GM11168 (cell line): Measurements from ENCODE around the gene PGAP2.
"Not testable (repeated sequence)": the region's sequence is repeated elsewhere in the genome, so short reads cannot be mapped to it uniquely, and the experiment has no call there.

Experiments used
- in situ Hi-C: fragments of 300-500 bp; cut with MboI; formaldehyde crosslinking; loops from one replicate; pipeline ENCODE4 v1.12.0; 2022; ENCODE audit warnings: low sequenced_read_pairs; ENCODE audit not compliant: unreplicated experiment

Gene PGAP2

GRCh38 chr11:3807909-3808860 lies at the start of gene PGAP2:
PGAP2 (plus strand) TSS chr11:3808560; CDS start chr11:3811260, 2,700 bp downstream.
- in situ Hi-C loops, result no loop called here

- in situ Hi-C loops, result no loop called here
Observed at GRCh38 chr11:3764266-3764665, 44.1 kb upstream of the PGAP2 start.

DNA sequence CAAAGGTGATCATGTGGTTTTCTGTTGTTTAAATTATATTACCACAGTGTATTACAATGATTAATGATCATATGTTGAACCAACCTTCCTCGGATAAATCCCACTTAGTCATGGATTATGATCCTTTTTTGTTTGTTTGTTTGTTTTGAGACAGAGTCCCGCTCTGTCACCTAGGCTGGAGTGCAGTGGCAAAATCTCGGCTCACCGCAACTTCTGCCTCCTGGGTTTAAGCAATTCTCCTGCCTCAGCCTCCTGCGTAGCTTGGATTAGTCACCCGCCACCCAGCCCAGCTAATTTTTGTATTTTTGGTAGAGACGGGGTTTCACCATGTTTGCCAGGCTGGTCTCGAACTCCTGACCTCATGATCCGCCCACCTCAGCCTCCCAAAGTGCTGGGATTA lies 41.5 kb upstream of the PGAP2 start:
- in situ Hi-C loops, result not testable (repeated sequence)

DNA sequence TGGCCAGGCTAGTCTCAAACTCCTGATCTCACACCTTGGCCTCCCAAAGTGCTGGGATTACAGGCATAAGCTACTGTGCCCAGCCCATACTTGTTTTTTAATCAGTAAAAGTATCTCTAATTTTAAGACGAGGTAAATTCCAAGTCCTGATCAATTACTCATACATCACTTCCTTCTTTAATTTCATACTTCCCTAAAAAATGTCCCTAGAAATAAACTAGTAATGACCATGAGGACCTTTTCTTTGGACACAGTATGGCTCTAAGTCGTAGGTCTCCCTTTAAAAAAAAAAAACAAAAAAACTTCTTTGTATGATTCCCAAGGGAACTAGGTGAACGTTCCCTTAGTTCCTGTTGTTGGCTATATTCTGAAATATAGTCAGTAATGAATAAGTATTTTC lies 40.8 kb upstream of the PGAP2 start:
- in situ Hi-C loops, result no loop called here

DNA sequence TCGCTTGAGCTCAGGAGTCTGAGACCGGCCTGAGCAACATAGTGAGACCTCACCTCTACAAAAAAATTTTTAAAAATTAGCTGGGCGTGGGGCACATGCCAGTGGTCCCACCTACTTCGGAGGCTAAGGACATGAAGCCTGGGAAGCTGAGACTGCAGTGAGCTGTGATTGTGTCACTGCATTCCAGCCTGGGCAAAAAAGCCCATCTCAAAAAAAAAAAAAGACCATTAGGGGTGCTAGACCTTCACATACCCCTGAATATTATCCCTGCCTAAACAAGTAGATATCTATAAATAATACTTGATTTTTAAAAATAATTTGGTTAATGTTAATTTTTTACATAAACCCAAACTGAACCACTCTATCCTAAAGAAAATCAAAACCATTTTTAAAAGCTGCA lies 35.2 kb upstream of the PGAP2 start:
- in situ Hi-C loops, result no loop called here

GRCh38 chr11:3775736-3776406 lies 32.5 kb upstream of the PGAP2 start:
- in situ Hi-C loops, result no loop called here

GRCh38 chr11:3781423-3781822 lies 26.9 kb upstream of the PGAP2 start:
- in situ Hi-C loops, result no loop called here

GRCh38 chr11:3782963-3783362 lies 25.4 kb upstream of the PGAP2 start:
- in situ Hi-C loops, result no loop called here

DNA sequence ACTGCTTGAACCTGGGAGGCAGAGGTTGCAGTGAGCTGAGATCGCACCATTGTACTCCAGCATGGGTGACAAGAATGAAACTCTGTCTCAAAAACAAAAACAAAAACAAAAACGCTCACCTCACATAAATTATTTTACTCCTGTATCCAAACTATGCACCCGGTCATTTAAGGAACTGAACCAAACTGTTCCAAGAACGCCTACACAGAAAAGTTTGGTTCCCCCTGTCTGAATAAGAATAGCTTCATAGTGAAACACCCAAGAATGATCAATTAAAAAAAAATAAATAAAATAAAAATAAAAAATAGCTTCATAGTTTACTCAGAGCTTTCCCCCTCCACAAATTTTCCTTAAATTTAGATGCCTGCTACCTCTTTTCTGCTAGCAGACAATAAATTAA lies 24.7 kb upstream of the PGAP2 start:
- in situ Hi-C loops, result no loop called here

- in situ Hi-C loops, result no loop called here
Observed at GRCh38 chr11:3786781-3787428, 21.5 kb upstream of the PGAP2 start.

GRCh38 chr11:3794387-3794786 lies 14.0 kb upstream of the PGAP2 start:
- in situ Hi-C loops, result not testable (repeated sequence)

DNA sequence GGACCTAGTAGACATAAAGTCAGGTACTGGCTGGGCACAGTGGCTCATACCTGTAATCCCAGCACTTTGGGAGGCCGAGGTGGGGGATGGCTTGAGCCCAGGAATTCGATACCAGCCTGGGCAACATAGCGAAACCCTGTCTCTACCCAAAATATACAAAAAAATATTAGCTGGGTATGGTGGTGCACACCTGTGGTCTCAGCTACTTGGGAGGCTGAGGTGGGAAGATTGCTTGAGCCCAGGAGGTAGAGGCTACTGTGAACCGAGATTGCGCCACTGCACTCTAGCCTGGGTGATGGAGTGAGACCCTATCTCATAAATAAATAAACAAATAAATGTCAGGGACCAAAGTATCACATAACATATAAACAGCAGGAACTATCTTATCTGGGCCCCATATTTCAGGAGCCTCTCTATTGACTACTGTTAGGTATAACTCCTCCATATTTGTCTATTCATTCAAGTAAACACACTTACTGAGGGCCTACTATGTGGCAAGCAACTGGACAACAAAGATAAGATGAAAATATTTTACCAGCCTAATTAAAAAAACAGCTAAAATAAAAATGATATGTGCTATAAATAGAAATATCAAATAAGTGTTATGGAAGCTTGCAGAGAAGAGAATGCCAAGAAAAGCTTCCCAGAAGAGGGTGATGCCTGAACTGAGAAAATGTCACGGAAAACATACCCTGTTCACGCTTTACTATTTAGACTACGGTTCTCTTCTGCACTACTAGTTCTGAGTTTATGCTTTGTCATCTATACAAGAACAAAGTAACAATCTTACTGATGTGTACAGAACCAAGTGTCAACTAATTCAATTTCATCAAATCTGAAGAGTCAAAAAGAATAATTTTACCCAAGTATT lies 13.0 kb upstream of the PGAP2 start:
- in situ Hi-C loops, result no loop called here

DNA sequence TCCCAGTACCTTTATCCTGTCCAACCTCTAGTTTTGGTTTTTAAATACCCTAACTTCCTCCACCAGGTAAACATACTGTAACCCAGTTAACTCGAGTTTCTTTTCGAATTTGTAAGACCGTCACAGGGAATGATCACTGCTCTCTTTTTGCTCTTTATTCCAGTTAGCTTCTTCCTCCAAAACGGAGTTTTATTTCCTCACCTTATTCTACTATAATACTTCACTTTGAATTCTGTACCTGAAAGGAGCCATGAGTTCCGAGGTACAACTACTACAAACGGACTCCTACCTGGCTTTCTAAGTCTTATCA lies 12.4 kb upstream of the PGAP2 start:
- in situ Hi-C loops, result no loop called here

DNA sequence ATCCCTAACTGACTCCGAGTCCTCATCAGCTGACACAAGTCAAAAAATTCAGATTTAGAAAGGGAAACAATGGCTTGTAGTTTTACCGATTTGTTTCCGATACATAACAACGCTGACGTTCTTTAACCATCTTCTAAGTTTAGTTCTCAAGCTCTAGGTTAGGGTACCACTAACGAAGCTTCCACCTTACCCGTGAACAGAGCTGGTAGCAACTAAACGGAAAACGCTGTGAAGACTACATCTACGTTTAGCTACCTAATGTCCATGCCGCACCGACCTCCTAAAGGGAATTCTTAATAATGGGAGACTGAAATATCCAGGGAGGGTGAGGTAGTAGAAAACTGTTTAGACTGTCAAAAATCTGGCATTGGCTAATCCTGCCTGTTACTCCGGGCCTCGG lies 12.0 kb upstream of the PGAP2 start:
- in situ Hi-C loops, result no loop called here

DNA sequence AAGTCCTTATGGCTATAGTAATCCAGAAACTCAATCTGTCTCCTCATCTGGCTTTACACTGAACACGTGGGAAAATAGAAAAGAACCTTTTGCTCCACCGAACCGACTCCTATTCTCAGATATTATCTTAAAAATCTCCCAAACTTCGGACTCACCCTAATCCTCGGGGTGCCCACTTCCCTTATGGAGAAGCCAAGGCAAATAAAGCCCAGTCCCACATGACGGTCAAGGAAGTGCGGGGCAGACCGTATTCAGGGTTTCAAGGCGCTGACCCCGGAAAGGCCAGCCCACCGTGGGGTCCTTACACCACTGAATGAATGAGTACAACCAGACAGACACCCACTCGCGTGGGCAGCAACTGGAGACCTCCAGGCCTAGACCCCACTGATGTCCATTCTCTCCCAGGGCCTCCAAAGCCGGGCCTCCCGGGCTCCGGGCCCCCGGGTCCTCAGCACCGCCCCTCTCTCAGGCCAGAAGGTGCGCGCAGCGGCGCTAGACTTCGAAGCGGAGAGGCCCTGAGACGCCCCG lies 11.5 kb upstream of the PGAP2 start:
- in situ Hi-C loops, result no loop called here

DNA sequence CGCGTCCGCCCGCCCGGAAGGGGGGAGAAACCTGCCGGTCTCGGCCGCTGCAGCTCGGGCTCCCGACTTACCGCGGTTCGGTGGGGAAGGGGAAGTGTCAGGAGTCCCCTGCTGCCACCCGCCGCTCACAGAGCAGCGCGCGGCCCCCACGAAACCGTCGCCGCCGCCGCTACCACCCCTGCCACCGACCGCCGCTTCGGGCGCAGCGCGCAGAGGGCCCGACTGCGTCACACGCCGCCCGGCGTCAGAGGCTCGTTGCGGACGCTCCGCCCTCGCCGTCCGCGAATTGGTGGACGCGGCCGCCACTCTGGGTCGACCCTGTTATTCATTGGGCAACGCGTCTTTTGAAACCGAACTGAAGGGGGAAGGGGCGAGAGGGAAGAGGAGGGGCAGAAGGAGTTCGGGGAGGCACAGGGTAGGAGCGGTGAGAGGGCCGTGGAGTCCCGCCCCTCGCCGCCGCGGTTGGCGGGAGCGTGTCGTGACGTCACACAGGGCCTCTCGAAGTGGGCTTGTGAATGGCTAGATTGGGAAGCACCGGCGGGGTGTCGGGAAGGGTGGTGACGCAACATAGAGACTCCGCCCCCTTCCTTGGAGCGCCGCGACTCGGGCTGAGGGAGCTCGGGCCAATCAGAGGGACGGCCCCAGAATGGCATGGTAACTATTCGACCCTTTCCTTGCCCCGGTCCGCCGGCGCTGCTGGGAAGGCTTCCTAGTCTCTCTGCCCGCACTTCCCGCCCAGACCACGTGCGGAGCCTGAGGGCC lies 10.8 kb upstream of the PGAP2 start, which contains the start of gene NUP98:
Gene NUP98, minus strand, starts transcription at position 226 of the 762 bp plus-strand sequence. CDS start 15,437 bp downstream, outside the sequence.
- in situ Hi-C loops, result no loop called here

GRCh38 chr11:3799143-3799542 lies 9.2 kb upstream of the PGAP2 start:
- in situ Hi-C loops, result no loop called here

- in situ Hi-C loops, result no loop called here
Observed at GRCh38 chr11:3799873-3800272, 8.5 kb upstream of the PGAP2 start.
